GM23338 (cell line): Measurements from ENCODE around the gene ANKRD66. TPM values are rescaled to one million over a fixed set of nuclear protein-coding genes. Genes with fewer than 3 reads are reported as not detected.

Experiments
- ATAC-seq: fragments of 200-7000 bp; cut with Tn5 transposase; 3 replicates; pipeline ENCODE4 v1.9.1; 2020
- DNase-seq: peaks from one replicate; pipeline ENCODE4 v3.0.0-alpha.2; 2015; ENCODE audit warnings: low spot score
- H2AFZ ChIP-seq: fragments of 200-600 bp; sonication (generic); 2 replicates; pipeline ENCODE4 v1.8.0; 2016; ENCODE audit warnings: antibody characterized with exemption, mild to moderate bottlenecking, moderate library complexity
- H3F3A ChIP-seq: fragments of 200-600 bp; sonication (generic); replicated peaks from 2 replicates; pipeline ENCODE4 v1.8.0; 2017; ENCODE audit warnings: antibody characterized with exemption, mixed run types, low read depth
- H3K27ac ChIP-seq: fragments of 200-600 bp; sonication (generic); 2 replicates; pipeline ENCODE4 v1.6.1; 2016; ENCODE audit warnings: low read depth
- H3K27me3 ChIP-seq: fragments of 200-600 bp; sonication (generic); 2 replicates; pipeline ENCODE4 v1.8.0; 2016; ENCODE audit warnings: mild to moderate bottlenecking, mixed run types, moderate library complexity; ENCODE audit not compliant: insufficient read depth
- H3K36me3 ChIP-seq: fragments of 200-600 bp; sonication (generic); 2 replicates; pipeline ENCODE4 v1.8.0; 2016; ENCODE audit warnings: mild to moderate bottlenecking; ENCODE audit not compliant: insufficient read depth
- H3K4me1 ChIP-seq: fragments of 200-600 bp; sonication (generic); 2 replicates; pipeline ENCODE4 v1.8.0; 2016; ENCODE audit warnings: mild to moderate bottlenecking, moderate library complexity; ENCODE audit not compliant: insufficient read depth
- H3K4me2 ChIP-seq: fragments of 200-600 bp; sonication (generic); 2 replicates; pipeline ENCODE4 v1.7.1; 2017; ENCODE audit warnings: mixed run types
- H3K4me3 ChIP-seq: fragments of 200-600 bp; sonication (generic); 2 replicates; pipeline ENCODE4 v1.6.1; 2016; ENCODE audit warnings: mixed run types
- H3K79me2 ChIP-seq: fragments of 200-600 bp; sonication (generic); replicated peaks from 2 replicates; pipeline ENCODE4 v1.8.0; 2017; ENCODE audit warnings: mild to moderate bottlenecking; ENCODE audit not compliant: insufficient read depth
- H3K9me2 ChIP-seq: fragments of 200-600 bp; sonication (generic); 2 replicates; pipeline ENCODE4 v1.8.0; 2017; ENCODE audit not compliant: insufficient read depth
- H4K20me1 ChIP-seq: fragments of 200-600 bp; sonication (generic); replicated peaks from 2 replicates; pipeline ENCODE4 v1.8.0; 2017; ENCODE audit warnings: mild to moderate bottlenecking; ENCODE audit not compliant: insufficient read depth
- H3K27ac Mint-ChIP-seq: 2 replicates; pipeline ENCODE4 v1.8.0; 2020; ENCODE audit warnings: inconsistent platforms, mild to moderate bottlenecking, moderate library complexity, mixed read lengths
- H3K27me3 Mint-ChIP-seq: 3 replicates; pipeline ENCODE4 v1.8.0; 2022; ENCODE audit warnings: low read depth, mild to moderate bottlenecking, moderate library complexity, mixed read lengths, inconsistent platforms; ENCODE audit not compliant: insufficient read depth, poor library complexity
- H3K36me3 Mint-ChIP-seq: 3 replicates; pipeline ENCODE4 v1.8.0; 2021; ENCODE audit warnings: low read depth, mild to moderate bottlenecking, inconsistent platforms, moderate library complexity, mixed read lengths
- H3K4me1 Mint-ChIP-seq: 3 replicates; pipeline ENCODE4 v1.8.0; 2020; ENCODE audit warnings: mild to moderate bottlenecking, inconsistent platforms, mixed read lengths
- H3K4me3 Mint-ChIP-seq: 3 replicates; pipeline ENCODE4 v1.8.0; 2021; ENCODE audit warnings: moderate library complexity, mild to moderate bottlenecking, inconsistent platforms, mixed read lengths
- H3K9me3 Mint-ChIP-seq: 3 replicates; pipeline ENCODE4 v1.8.0; 2020; ENCODE audit warnings: moderate library complexity, mild to moderate bottlenecking, inconsistent platforms, mixed read lengths
- EZH2 ChIP-seq: fragments of 200-600 bp; sonication (generic); IDR thresholded peaks from one replicate; pipeline ENCODE4 v1.8.0; 2017; ENCODE audit warnings: antibody characterized with exemption, mild to moderate bottlenecking, low read depth; ENCODE audit not compliant: unreplicated experiment
- EZH2phosphoT487 ChIP-seq: fragments of 200-600 bp; sonication (generic); IDR thresholded peaks from one replicate; pipeline ENCODE4 v1.8.1; 2018; ENCODE audit warnings: antibody characterized with exemption; ENCODE audit not compliant: unreplicated experiment
- NANOG ChIP-seq: IDR thresholded peaks from 2 replicates; pipeline ENCODE4 v1.6.1; 2016; ENCODE audit warnings: antibody characterized with exemption, borderline replicate concordance
- POLR2AphosphoS5 ChIP-seq: IDR thresholded peaks from 2 replicates; pipeline ENCODE4 v1.6.1; 2016; ENCODE audit warnings: antibody characterized with exemption, low read depth
- STAT1 ChIP-seq: IDR thresholded peaks from one replicate; pipeline ENCODE4 v1.6.1; 2016; ENCODE audit warnings: antibody characterized with exemption; ENCODE audit not compliant: unreplicated experiment
- ZNF331 ChIP-seq: fragments of 250-450 bp; sonication (Bioruptor Pico); IDR thresholded peaks from 2 replicates; pipeline ENCODE4 v1.5.0; 2020; ENCODE audit warnings: low read depth, mild to moderate bottlenecking, moderate library complexity
- polyA plus RNA-seq: library from polyadenylated mRNA; unstranded; fragments of >200 nt; fragmentation: Nextera tagmentation; extraction: Ambion mirVana; gene quantifications from 2 replicates; pipeline ENCODE4 v1.2.1, GENCODE V29; 2016
- total RNA-seq: library from RNA; depleted of rRNA; stranded (reverse); fragments of >200 nt; shearing (Covaris generic); gene quantifications from 2 replicates; pipeline ENCODE4 v1.2.3, GENCODE V29; 2014; rRNA removed
- TF ChIP-seq, protein P1 (sequence below): IDR thresholded peaks from one replicate; pipeline ENCODE4 v1.6.1; 2018; ENCODE audit warnings: antibody characterized with exemption; ENCODE audit not compliant: unreplicated experiment

The ANKRD66 gene
- total and polyA plus RNA-seq, 2 experiments from 2014 or later, result not detected

DNA sequence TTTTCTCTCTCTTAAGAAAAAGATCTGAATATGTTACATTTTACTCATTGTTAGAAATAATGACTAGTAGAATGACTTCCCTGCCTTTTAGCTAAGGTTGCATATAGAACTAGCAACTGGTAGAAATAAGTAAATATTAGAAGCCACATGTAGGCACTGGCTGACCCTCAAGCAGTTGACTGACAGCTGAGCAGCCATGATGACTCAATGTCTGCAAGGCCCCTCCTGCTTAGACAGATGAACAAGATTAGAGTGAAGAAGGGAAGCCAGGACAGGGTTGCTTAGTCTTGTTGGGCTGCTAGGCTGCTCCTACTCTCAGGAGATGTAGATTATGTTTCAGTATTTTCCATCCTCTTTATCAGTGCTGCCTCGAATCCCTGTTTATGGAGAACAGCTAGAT lies 52.9 kb downstream of the ANKRD66 start:
- no peak overlapping the region for H3K4me3 ChIP-seq
- no peak overlapping the region for H3K4me2 ChIP-seq
- no peak overlapping the region for H3K27ac Mint-ChIP-seq
- DNase-seq, result no peak
- TF ChIP-seq, protein P1, sequence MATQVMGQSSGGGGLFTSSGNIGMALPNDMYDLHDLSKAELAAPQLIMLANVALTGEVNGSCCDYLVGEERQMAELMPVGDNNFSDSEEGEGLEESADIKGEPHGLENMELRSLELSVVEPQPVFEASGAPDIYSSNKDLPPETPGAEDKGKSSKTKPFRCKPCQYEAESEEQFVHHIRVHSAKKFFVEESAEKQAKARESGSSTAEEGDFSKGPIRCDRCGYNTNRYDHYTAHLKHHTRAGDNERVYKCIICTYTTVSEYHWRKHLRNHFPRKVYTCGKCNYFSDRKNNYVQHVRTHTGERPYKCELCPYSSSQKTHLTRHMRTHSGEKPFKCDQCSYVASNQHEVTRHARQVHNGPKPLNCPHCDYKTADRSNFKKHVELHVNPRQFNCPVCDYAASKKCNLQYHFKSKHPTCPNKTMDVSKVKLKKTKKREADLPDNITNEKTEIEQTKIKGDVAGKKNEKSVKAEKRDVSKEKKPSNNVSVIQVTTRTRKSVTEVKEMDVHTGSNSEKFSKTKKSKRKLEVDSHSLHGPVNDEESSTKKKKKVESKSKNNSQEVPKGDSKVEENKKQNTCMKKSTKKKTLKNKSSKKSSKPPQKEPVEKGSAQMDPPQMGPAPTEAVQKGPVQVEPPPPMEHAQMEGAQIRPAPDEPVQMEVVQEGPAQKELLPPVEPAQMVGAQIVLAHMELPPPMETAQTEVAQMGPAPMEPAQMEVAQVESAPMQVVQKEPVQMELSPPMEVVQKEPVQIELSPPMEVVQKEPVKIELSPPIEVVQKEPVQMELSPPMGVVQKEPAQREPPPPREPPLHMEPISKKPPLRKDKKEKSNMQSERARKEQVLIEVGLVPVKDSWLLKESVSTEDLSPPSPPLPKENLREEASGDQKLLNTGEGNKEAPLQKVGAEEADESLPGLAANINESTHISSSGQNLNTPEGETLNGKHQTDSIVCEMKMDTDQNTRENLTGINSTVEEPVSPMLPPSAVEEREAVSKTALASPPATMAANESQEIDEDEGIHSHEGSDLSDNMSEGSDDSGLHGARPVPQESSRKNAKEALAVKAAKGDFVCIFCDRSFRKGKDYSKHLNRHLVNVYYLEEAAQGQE, result no peak
- no peak for TF ChIP-seq EZH2
- TF ChIP-seq STAT1, result no peak
- TF ChIP-seq POLR2AphosphoS5, result no peak
- no peak for TF ChIP-seq EZH2phosphoT487
- no peaks in the 10 kb centered on the region for H3K36me3 Mint-ChIP-seq
- H3K27ac ChIP-seq, result no peak overlapping the region
- H3K36me3 ChIP-seq, result no peaks in the 10 kb centered on the region
- no peaks in the 10 kb centered on the region for H3K79me2 ChIP-seq
- ATAC-seq, result no peak
- H3K27me3 ChIP-seq, result no peaks in the 10 kb centered on the region
- no peak overlapping the region for H2AFZ ChIP-seq
- H3K4me1 ChIP-seq, result no peaks in the 10 kb centered on the region
- no peaks in the 10 kb centered on the region for H3F3A ChIP-seq
- no peaks in the 10 kb centered on the region for H4K20me1 ChIP-seq
- no peaks in the 10 kb centered on the region for H3K9me3 Mint-ChIP-seq
- H3K9me2 ChIP-seq, result no peaks in the 10 kb centered on the region
- no peaks in the 10 kb centered on the region for H3K27me3 Mint-ChIP-seq
- H3K4me1 Mint-ChIP-seq, result no peaks in the 10 kb centered on the region
- H3K4me3 Mint-ChIP-seq, result no peak overlapping the region

DNA sequence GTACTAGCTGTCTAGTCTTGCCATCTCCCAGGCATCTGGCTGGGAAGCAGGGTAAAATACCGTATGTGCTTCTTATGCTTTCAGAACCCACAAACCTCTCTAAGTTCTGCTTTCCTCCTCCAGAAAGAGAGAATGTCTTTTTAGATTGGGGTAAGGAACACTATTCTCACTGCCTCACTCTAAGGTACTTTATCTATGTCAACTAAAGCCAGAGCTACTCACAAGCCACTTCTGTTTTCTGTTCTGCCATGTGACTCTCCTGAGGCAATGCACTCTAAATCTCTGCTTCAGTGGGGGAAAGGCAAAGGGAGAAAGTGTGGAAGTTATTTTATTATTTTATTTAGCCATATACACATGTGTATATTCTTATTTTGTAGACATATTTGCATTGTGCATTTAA lies 62.1 kb downstream of the ANKRD66 start:
- no peaks in the 10 kb centered on the region for H3F3A ChIP-seq
- no peaks in the 10 kb centered on the region for H3K36me3 ChIP-seq
- no peaks in the 10 kb centered on the region for H3K27me3 ChIP-seq
- H3K27ac Mint-ChIP-seq, result no peak overlapping the region
- TF ChIP-seq NANOG (no peak), ZNF331 (no peak)
- no peaks in the 10 kb centered on the region for H3K9me2 ChIP-seq
- no peaks in the 10 kb centered on the region for H3K4me1 Mint-ChIP-seq
- peaks cover 3% of the 10 kb centered on the region; the same call in 1 of the 3 replicates for H3K9me3 Mint-ChIP-seq
- no peak overlapping the region for H3K4me2 ChIP-seq
- ATAC-seq (no peak), DNase-seq (no peak)
- no peaks in the 10 kb centered on the region for H3K27me3 Mint-ChIP-seq
- H3K36me3 Mint-ChIP-seq, result no peaks in the 10 kb centered on the region
- H3K79me2 ChIP-seq, result no peaks in the 10 kb centered on the region
- no peak overlapping the region for H3K4me3 Mint-ChIP-seq
- H3K27ac ChIP-seq, result no peak overlapping the region
- no peak overlapping the region for H2AFZ ChIP-seq
- H3K4me3 ChIP-seq, result no peak overlapping the region
- no peaks in the 10 kb centered on the region for H4K20me1 ChIP-seq
- H3K4me1 ChIP-seq, result no peaks in the 10 kb centered on the region

Other genes starting within 250 kb of the ANKRD66 start
- gene CYP39A1, start 94.1 kb upstream of the ANKRD66 start, total RNA-seq, result 1.8 and 3.5 TPM in 2 replicates
- gene CYP39A1, start 94.1 kb upstream of the ANKRD66 start, polyA plus RNA-seq, result 1.5 and 2.2 TPM in 2 replicates
- 11.8 and 16.2 TPM in 2 replicates for gene SLC25A27, start 94.0 kb upstream of the ANKRD66 start, total RNA-seq
- 6.0 and 8.5 TPM in 2 replicates for gene SLC25A27, start 94.0 kb upstream of the ANKRD66 start, polyA plus RNA-seq
- gene TDRD6, start 59.0 kb upstream of the ANKRD66 start, total RNA-seq, result 0.14 TPM in 1 of 2 replicates, not detected in the other
- gene TDRD6, start 59.0 kb upstream of the ANKRD66 start, polyA plus RNA-seq, result 0.10 and 0.24 TPM in 2 replicates
- 1.7 and 2.8 TPM in 2 replicates for gene PLA2G7, start 11.6 kb upstream of the ANKRD66 start, total RNA-seq
- 2.3 and 2.4 TPM in 2 replicates for gene PLA2G7, start 11.6 kb upstream of the ANKRD66 start, polyA plus RNA-seq
- gene MEP1A, start 46.5 kb downstream of the ANKRD66 start, total RNA-seq, result not detected in 2 replicates
- gene MEP1A, start 46.5 kb downstream of the ANKRD66 start, polyA plus RNA-seq, result not detected in 2 replicates
- not detected in 2 replicates for gene ADGRF5, start 175.0 kb downstream of the ANKRD66 start, total RNA-seq
- not detected in 2 replicates for gene ADGRF5, start 175.0 kb downstream of the ANKRD66 start, polyA plus RNA-seq